ENCODE results near the gene NRIP1.

DNA sequence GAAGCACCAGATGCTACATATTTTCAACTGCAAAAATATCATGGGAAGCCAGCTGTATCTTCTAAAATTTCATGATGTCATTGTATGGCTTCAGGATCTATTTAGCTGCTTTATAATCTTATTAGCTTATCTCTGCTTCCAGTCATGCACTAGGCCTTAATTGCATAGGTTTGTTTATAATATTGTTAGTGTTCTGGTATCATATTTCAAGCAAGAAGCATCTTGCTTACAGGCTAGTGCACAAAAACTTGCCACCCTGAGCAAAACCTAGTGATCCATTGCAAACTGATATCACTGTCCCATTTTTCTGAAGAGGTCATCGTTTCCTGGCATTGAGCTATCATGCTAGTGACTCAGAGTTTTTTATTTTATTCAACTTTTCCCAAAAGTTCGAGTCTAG lies 15.7 kb upstream of the NRIP1 start:
- TF ChIP-seq EP300 (IDR thresholded peaks at IDR 0.05) = no peak
- TF ChIP-seq, protein P1, sequence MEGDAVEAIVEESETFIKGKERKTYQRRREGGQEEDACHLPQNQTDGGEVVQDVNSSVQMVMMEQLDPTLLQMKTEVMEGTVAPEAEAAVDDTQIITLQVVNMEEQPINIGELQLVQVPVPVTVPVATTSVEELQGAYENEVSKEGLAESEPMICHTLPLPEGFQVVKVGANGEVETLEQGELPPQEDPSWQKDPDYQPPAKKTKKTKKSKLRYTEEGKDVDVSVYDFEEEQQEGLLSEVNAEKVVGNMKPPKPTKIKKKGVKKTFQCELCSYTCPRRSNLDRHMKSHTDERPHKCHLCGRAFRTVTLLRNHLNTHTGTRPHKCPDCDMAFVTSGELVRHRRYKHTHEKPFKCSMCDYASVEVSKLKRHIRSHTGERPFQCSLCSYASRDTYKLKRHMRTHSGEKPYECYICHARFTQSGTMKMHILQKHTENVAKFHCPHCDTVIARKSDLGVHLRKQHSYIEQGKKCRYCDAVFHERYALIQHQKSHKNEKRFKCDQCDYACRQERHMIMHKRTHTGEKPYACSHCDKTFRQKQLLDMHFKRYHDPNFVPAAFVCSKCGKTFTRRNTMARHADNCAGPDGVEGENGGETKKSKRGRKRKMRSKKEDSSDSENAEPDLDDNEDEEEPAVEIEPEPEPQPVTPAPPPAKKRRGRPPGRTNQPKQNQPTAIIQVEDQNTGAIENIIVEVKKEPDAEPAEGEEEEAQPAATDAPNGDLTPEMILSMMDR (IDR thresholded peaks at IDR 0.05) = no peak
- TF ChIP-seq POLR2AphosphoS5 (IDR thresholded peaks at IDR 0.05) = no peak

Data from upper lobe of left lung (tissue), 4 donors.